Measurements from ENCODE around the gene ITGB8.

The ITGB8 gene

DNA sequence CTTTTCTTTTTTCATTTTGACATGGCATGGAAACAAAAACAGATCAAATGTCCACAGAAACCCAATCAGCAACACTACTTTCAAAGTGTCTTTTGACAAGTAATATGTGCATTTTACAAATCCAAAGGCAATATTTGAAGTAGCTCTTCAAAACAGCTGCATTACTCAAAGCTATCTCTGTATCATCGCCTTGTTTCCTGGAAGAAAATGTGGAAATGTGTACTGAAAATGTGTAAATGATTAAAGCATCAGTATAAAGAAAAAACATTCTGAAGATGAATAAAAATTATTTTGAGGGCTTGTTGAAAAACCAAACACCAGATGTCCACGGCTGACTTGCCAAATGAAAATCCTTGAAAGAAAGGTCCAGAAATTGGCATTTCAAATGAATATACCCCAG, 16.5 kb upstream of the ITGB8 start:
- TF ChIP-seq, protein P1, sequence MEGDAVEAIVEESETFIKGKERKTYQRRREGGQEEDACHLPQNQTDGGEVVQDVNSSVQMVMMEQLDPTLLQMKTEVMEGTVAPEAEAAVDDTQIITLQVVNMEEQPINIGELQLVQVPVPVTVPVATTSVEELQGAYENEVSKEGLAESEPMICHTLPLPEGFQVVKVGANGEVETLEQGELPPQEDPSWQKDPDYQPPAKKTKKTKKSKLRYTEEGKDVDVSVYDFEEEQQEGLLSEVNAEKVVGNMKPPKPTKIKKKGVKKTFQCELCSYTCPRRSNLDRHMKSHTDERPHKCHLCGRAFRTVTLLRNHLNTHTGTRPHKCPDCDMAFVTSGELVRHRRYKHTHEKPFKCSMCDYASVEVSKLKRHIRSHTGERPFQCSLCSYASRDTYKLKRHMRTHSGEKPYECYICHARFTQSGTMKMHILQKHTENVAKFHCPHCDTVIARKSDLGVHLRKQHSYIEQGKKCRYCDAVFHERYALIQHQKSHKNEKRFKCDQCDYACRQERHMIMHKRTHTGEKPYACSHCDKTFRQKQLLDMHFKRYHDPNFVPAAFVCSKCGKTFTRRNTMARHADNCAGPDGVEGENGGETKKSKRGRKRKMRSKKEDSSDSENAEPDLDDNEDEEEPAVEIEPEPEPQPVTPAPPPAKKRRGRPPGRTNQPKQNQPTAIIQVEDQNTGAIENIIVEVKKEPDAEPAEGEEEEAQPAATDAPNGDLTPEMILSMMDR (IDR thresholded peaks at IDR 0.05; ENCODE audit: insufficient read depth, low read depth, low read length, missing control alignments): no peak
- DNase-seq (ENCODE audit: low read depth): no peak

DNA sequence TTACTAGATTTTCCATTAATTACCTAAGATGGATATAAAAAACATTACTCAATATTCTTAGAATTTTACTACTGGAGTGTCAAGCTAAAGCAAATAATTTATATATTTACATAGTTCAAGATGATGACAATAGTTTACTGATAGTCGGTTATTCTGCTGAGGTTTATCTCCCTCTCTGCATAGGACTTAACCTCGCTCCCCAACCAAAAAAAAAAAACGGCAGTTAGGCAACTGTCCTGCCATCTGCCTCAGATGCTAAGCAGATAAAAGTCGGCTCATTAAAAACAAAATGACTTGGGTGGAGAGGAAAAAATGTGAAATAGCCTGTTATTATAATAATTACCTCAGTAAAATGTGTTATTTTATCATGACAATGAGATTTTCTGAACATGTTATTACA, 14.0 kb upstream of the ITGB8 start:
- no peak for DNase-seq (ENCODE audit: low read depth)
- no peak overlapping the region for H3K4me3 ChIP-seq (ENCODE audit: low read length)

More for the DNA sequence above, 16.5 kb upstream of the ITGB8 start:
- H3K4me3 ChIP-seq (ENCODE audit: low read length): no peak overlapping the region

DNA sequence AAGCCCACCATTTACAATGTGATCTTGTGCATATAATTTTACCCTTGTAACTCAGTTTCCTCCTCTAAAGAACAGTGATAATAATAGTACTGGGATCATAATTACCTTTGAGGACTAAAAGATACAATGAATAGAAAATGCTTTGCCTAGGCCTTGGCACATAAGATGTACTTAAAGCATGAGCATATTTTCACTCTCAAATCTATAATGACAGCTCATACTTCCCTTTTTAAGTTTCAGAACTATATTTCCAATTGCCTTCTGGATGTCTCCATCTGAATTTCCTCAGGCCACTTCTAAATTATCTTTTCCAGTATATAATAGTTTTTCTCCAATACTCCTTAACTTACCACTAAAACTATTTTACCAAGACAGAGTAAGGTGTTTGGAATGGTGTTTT, 13.3 kb upstream of the ITGB8 start:
- no peak overlapping the region for H3K4me3 ChIP-seq (ENCODE audit: low read length)
- TF ChIP-seq, protein P1 (IDR thresholded peaks at IDR 0.05; ENCODE audit: insufficient read depth, low read depth, low read length, missing control alignments): no peak
- DNase-seq (ENCODE audit: low read depth): no peak

More for the DNA sequence above, 14.0 kb upstream of the ITGB8 start:
- TF ChIP-seq, protein P1 (IDR thresholded peaks at IDR 0.05; ENCODE audit: insufficient read depth, low read depth, low read length, missing control alignments): no peak

DNA sequence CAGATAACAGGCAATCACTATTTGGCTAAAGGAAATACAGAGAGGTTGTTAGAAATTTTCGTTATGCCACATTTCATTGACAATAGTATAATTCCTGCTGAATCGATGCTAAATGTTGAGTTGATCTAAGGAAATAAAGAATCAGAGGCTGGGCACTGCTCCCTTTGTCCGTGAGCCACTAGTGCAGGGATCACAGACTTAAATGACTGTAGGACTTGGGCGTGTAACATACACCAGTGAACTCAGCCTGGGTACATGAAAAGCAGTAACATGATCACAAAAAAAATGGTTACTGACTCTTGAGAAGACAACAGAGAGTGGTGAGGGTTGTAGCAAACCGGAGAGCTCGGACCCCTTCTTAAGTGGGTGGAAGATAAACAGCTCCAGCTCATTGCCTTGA, 11.8 kb upstream of the ITGB8 start:
- DNase-seq (ENCODE audit: low read depth): no peak
- H3K4me3 ChIP-seq (ENCODE audit: low read length): no peak overlapping the region
- TF ChIP-seq, protein P1 (IDR thresholded peaks at IDR 0.05; ENCODE audit: insufficient read depth, low read depth, low read length, missing control alignments): no peak

DNA sequence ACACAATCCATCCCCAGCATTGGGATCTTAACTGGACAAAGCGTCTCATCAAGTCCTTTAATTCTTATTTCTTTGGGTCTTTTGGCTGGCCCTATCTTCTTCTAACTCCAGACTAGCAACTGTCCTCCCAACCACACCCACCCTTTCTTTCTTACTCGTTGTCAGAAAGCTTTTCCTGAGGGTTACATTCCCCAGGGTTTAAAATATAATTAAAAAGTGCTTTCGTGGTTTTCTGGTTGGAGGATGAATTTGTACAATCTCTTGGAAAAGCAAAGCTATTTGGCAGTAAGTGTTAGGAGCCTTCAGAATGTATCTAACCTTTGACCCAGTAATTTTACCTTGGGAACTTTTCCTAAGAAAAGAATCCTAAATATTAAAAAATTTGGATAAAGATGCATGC, 10.4 kb upstream of the ITGB8 start:
- TF ChIP-seq, protein P1 (IDR thresholded peaks at IDR 0.05; ENCODE audit: insufficient read depth, low read depth, low read length, missing control alignments): no peak
- no peak for DNase-seq (ENCODE audit: low read depth)
- H3K4me3 ChIP-seq (ENCODE audit: low read length): no peak overlapping the region

DNA sequence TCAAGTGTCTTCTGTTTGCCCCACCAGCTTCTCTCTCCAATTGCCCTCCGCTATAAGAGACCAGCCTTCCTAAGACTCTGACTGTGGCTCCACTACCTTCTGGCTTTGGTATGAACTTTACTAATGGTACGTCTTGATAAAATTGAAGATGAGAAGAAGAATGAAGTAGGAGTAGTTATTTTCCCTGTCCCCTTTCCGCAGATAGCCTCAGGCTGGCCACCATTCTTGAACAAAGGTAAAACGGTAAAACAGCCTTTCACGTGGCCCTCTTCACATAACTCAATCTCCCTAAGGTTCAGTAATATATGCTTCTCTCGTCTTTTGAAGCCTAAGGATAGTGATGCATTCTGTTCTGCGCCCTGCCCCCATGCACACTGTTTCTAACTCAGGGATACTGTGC, 9.9 kb upstream of the ITGB8 start:
- DNase-seq (ENCODE audit: low read depth): no peak
- TF ChIP-seq, protein P1 (IDR thresholded peaks at IDR 0.05; ENCODE audit: insufficient read depth, low read depth, low read length, missing control alignments): no peak
- H3K4me3 ChIP-seq (ENCODE audit: low read length): no peak overlapping the region

DNA sequence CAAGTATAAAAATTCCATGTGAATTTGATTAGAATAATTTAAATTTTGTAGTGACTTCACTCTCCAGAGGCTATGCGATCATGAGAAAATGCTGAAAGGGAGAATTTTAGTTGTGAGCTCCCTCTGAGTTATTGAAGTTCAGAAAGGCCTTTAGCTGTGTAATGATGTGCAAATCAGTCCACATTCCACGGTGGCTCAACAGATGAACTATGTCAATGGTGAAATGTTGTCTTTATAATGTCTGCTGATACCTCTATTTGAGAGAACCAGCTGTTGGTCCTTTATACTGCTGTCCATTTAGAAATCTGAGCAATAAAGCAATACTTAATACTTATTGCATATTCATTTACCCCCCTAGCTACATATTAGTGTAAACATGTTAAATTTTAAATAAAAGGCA, 7.1 kb upstream of the ITGB8 start:
- DNase-seq (ENCODE audit: low read depth): no peak
- H3K4me3 ChIP-seq (ENCODE audit: low read length): no peak overlapping the region
- TF ChIP-seq, protein P1 (IDR thresholded peaks at IDR 0.05; ENCODE audit: insufficient read depth, low read depth, low read length, missing control alignments): no peak
